Measurements from ENCODE around the gene GALNT14. TPM values are rescaled to one million over a fixed set of nuclear protein-coding genes. Genes with fewer than 3 reads are reported as not detected.

The GALNT14 gene
- total RNA-seq, 1 donor from 2014 or later: 7.0 TPM

DNA sequence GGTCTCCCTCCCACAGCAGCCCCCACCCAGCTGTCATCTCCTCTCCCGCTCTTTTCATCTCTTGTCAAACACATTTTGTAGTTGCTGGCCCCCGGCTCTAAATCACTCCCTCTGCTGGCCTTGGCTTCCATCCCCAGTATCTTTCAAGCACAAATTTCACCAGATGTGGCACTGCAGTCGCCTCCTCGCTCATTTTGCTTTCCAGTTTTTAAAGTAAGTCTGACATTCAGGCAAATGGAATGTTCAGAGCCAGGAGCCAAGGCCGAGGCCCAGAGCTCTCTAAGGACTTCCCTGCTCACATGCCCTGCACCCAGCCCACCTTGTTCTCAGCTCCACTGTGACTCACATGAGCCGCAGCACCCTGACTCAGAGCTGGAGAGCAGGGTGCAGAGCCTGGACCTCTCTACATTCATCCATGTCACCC lies 158.4 kb downstream of the GALNT14 start:
- no peak for DNase-seq (ENCODE audit: low spot score)

- no peak for DNase-seq (ENCODE audit: low spot score)
Observed at GRCh38 chr2:30978854-30979253, 159.4 kb downstream of the GALNT14 start.

GRCh38 chr2:30978044-30978443 lies 160.2 kb downstream of the GALNT14 start:
- no peak for DNase-seq (ENCODE audit: low spot score)

DNA sequence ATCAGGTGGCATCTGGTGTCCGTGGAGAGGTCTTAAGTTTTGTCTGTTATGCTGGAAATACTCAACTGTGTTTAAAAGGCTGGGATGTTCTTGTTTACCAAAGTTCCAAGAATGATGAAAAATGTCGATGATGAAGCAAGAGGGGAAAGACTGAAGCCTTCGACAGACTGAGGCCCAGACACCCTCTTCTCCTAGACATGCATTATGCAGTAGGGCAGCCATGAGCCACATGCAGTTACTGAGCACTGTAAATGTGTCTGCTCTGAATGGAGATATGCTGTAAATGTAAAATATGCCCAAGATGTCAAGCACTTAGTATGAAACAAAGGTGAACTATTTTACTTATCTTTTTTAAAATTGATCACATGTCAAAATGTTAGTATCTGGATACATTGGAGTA lies 163.1 kb downstream of the GALNT14 start:
- DNase-seq (ENCODE audit: low spot score): no peak

DNA sequence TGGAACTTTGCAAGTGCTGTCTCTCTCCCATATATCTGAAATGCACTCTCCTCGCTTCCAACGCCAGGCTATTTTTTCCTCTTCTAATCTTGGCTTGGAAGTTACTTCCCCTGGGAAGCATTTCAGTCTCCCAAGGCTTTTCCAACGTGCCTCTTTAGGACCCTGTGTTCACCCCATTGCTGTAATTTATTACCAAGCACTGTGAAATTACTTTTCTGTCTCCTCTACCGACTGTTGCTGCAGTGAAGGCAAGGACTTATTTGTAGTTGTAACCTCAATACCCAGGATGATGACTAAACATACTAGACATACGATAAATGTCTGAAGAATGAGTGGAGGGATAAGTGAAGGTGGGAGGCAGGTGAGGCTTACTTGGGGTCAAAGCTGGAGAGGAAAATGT lies 163.7 kb downstream of the GALNT14 start:
- DNase-seq (ENCODE audit: low spot score): no peak

GRCh38 chr2:30974092-30974491 lies 164.1 kb downstream of the GALNT14 start:
- no peak for DNase-seq (ENCODE audit: low spot score)

DNA sequence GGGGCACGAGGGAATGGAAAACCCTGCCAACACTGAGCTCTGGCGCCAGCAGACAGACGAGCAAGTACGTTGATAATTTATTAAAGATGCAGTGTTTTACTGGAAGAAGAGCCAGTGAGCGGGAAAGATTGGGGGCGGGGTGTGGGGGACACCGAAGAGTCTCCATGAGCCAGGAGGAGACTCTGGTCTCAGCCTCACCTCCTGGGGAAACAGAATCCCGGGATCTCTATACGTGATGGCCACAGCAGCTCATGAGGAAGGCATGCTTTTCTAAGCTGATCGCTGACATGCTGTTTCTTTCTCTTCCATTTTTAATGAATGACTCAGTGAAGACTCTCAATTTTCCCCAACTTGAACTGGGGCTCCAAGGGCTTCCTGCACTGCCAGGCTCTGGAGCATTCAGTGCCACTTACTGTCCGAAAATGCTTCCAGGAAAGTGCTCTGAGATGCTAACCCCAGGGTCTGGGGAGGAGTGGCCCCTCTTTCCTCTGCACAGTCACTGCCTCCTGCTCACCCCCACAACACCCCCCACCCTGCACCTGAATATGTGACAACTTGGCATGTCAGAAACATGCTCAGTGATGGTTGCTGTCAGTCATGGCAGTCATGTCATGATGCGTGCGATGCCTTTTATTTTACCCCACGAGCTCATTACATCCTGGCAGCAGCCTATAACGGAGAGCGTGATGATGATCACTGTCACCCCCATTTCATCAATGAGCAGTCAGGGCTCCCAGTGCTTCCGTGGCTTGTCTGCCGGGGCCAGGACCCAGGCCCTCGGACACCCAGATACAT lies 166.8 kb downstream of the GALNT14 start:
- no peak for DNase-seq (ENCODE audit: low spot score)

DNA sequence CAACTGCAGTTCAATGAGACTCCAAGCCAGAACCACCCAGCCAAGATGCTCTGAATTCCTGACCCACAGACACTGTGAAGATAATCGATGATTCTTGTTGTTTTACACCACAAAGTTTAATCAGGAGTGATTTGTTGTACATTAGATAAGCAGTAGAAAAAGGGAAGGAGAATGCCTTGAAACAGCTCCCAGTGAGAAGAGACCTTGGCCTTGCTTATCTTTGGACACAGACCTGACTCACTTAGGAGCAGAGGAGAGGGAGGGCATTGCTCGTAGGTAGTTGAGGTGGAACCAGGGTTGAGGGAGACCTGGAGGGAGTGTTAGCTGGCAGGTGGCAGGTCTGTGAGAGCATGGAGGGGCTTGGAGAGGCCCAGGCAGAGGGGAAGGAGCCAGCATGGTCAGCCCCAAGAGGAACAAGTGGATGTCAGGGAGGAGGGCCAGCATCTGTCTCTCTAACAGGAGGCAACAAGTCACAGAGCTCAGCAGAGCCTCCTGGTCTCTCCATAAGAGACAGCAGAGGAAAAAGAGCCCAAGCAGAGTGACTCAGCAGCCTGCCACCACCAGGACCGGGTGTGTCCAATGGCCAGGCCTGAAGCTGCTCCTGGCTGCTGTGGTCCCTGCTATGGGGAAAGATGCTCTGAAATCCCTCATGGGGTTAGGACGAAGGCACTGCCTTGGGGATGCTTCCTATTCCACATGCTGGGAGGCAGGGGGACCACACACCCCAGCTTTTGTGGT lies 169.4 kb downstream of the GALNT14 start:
- DNase-seq (ENCODE audit: low spot score): no peak

GRCh38 chr2:30966786-30967185 lies 171.5 kb downstream of the GALNT14 start:
- no peak for DNase-seq (ENCODE audit: low spot score)

GRCh38 chr2:30965022-30965531 lies 173.2 kb downstream of the GALNT14 start:
- DNase-seq (ENCODE audit: low spot score): no peak

GRCh38 chr2:30964334-30965005 lies 173.8 kb downstream of the GALNT14 start:
- no peak for DNase-seq (ENCODE audit: low spot score)

- no peak for DNase-seq (ENCODE audit: low spot score)
Observed at GRCh38 chr2:30963184-30963583, 175.1 kb downstream of the GALNT14 start.

DNA sequence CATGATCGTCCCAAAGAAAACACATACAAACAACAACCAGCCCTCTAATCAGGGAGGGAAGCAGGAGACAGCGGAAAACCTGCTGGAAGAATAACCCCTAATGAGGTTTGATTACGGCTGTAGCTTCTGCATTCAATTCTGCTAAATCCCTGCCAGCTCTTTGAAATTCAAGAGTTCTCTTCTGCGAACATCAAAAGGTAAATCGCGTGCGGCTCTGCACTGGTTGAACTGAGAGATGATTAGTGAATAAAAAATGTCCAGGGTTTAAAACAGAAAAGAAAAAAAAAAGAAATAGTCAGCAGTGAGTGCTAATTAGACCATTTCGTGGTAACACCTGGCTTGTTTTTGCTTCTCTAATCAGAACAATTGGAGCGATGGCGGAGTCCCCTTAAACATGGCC lies 178.0 kb downstream of the GALNT14 start:
- no peak for DNase-seq (ENCODE audit: low spot score)

- DNase-seq (ENCODE audit: low spot score): no peak
Observed at GRCh38 chr2:30959653-30960052, 178.6 kb downstream of the GALNT14 start.

DNA sequence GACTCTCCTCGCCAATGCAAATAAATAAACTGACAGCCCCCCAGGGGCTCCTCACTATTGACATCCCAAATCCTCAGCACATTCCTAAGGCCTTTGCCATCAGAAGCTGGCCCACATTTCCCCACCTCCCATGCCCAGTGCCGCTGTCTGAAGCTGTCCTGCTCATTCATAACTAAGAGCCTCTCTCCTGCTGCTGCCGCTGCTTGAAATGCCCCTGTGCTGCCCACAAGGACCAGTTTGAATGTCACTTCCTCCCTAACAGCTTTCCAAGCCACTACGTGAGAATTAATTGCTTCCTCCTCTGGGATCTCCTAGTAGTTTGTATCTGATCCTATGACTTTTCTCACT lies 179.3 kb downstream of the GALNT14 start:
- no peak for DNase-seq (ENCODE audit: low spot score)

GRCh38 chr2:30958193-30958917 lies 179.9 kb downstream of the GALNT14 start:
- no peak for DNase-seq (ENCODE audit: low spot score)

GRCh38 chr2:30957591-30957990 lies 180.6 kb downstream of the GALNT14 start:
- no peak for DNase-seq (ENCODE audit: low spot score)

- DNase-seq (ENCODE audit: low spot score): no peak
Observed at GRCh38 chr2:30956995-30957394, 181.2 kb downstream of the GALNT14 start.

DNA sequence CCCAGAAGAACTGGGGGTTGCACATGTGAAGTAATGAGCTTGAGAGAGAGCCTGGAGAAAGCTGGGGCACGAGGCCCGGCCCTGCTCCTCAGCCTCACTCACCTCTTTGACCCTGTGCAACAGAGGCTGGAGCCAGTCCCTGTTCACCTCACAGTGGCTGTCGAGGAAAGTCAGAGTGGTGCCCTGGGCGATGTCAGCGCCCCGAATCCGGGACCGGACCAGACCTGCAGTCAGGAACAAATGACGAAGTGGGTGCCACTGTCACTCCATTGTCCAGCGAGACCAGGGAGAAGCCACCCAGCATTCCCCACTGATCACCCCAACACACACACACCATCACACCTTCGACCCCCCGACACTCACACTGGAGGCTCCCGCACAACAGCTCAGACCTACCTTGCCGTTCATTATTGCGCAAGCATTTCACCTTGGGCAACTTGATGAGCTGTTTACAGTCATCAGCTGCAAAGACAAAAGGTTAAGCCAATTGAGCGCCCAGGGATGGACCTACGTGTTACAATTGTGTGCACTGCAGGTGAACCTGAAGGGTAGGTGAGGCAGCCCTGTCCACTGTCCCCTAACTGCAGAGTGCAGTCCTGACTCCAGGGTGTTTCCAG lies 182.6 kb downstream of the GALNT14 start:
- DNase-seq (ENCODE audit: low spot score): no peak

DNA sequence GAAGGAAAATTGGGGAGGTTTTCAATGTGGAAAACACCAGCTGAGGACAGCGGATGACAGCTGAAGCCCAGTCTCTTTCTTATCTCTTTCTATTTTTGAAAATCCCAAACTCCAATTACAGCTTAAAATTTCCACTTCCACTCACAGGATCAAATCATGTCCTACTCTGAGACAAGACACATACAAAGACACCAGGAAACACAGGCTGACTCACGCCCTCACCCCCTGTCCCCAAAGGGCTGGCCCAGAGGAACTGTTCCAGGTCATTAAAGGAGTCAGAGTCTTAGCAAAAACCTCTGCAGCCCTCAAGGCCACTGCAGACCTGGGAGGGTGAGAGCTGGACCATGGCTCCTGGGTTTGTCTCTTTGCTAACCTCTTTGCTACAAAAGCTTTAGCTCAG lies 187.9 kb downstream of the GALNT14 start:
- DNase-seq (ENCODE audit: low spot score): no peak

- DNase-seq (ENCODE audit: low spot score): no peak
Observed at GRCh38 chr2:30949435-30949834, 188.8 kb downstream of the GALNT14 start.

Data from ureter (tissue), 1 donor.